WTC11 (cell line): Measurements from ENCODE around the gene EEF2K. TPM values are rescaled to one million over a fixed set of nuclear protein-coding genes. Genes with fewer than 3 reads are reported as not detected.

ENCODE experiments used
- ATAC-seq: fragments of 200-7000 bp; cut with Tn5 transposase; 2 replicates; pipeline ENCODE4 v1.10.0; 2021; ENCODE audit warnings: mild to moderate bottlenecking, moderate library complexity
- CTCF ChIA-PET: fragments of 300-600 bp; sonication (Branson Sonifier 250); formaldehyde crosslinking; loops from one replicate; lab custom pipeline; 2021; ENCODE audit warnings: antibody characterized with exemption; lab: Charles Lee
- POLR2A ChIA-PET: fragments of 350-600 bp; sonication (Branson Sonifier 250); formaldehyde crosslinking; loops from one replicate; lab custom pipeline; 2021; ENCODE audit warnings: antibody characterized with exemption; lab: Charles Lee
- DNase-seq: peaks from one replicate; pipeline ENCODE4 v3.0.0; 2021; ENCODE audit warnings: low spot score
- H3K27ac Mint-ChIP-seq: 2 replicates; pipeline ENCODE4 v1.8.0; 2021; ENCODE audit warnings: mixed read lengths
- H3K27me3 Mint-ChIP-seq: 2 replicates; pipeline ENCODE4 v1.8.0; 2021; ENCODE audit warnings: low read depth, mild to moderate bottlenecking, moderate library complexity, mixed read lengths
- H3K36me3 Mint-ChIP-seq: 2 replicates; pipeline ENCODE4 v1.8.0; 2021; ENCODE audit warnings: mixed read lengths
- H3K4me1 Mint-ChIP-seq: 2 replicates; pipeline ENCODE4 v1.8.0; 2022; ENCODE audit warnings: mixed read lengths
- H3K4me3 Mint-ChIP-seq: 2 replicates; pipeline ENCODE4 v1.8.0; 2021; ENCODE audit warnings: mild to moderate bottlenecking, moderate library complexity, mixed read lengths
- H3K9me3 Mint-ChIP-seq: 2 replicates; pipeline ENCODE4 v1.8.0; 2021; ENCODE audit warnings: mixed read lengths
- ATF6 ChIP-seq: sonication (generic); formaldehyde crosslinking; IDR thresholded peaks from 2 replicates; pipeline ENCODE4 v1.8.1; 2023; ENCODE audit warnings: mild to moderate bottlenecking, missing genetic modification reagents
- CREB1 ChIP-seq: sonication (generic); formaldehyde crosslinking; IDR thresholded peaks from 2 replicates; pipeline ENCODE4 v1.8.0; 2023; ENCODE audit warnings: mild to moderate bottlenecking, missing genetic modification reagents
- ELF4 ChIP-seq: sonication (generic); formaldehyde crosslinking; IDR thresholded peaks from 2 replicates; pipeline ENCODE4 v1.8.1; 2022; ENCODE audit warnings: low read depth, mild to moderate bottlenecking, moderate library complexity, missing genetic modification reagents
- GABPB1 ChIP-seq: sonication (generic); formaldehyde crosslinking; IDR thresholded peaks from 2 replicates; pipeline ENCODE4 v1.8.1; 2023; ENCODE audit warnings: mild to moderate bottlenecking, missing genetic modification reagents
- JUN ChIP-seq: sonication (generic); formaldehyde crosslinking; IDR thresholded peaks from 2 replicates; pipeline ENCODE4 v1.8.0; 2023; ENCODE audit warnings: mild to moderate bottlenecking, missing genetic modification reagents
- MXD4 ChIP-seq: fragments of 250-450 bp; sonication (Bioruptor Pico); IDR thresholded peaks from 2 replicates; pipeline ENCODE4 v1.8.0; 2021; ENCODE audit warnings: mild to moderate bottlenecking, moderate library complexity, borderline replicate concordance
- NR2C2 ChIP-seq: sonication (generic); formaldehyde crosslinking; IDR thresholded peaks from 2 replicates; pipeline ENCODE4 v1.8.0; 2022; ENCODE audit warnings: mild to moderate bottlenecking, missing genetic modification reagents
- OVOL2 ChIP-seq: fragments of 250-450 bp; sonication (Bioruptor Pico); IDR thresholded peaks from 2 replicates; pipeline ENCODE4 v1.9.0; 2021; ENCODE audit warnings: mild to moderate bottlenecking, borderline replicate concordance
- RELA ChIP-seq: sonication (generic); formaldehyde crosslinking; IDR thresholded peaks from 2 replicates; pipeline ENCODE4 v1.8.1; 2022; ENCODE audit warnings: missing genetic modification reagents, mild to moderate bottlenecking, borderline replicate concordance
- SOX15 ChIP-seq: fragments of 250-450 bp; sonication (Bioruptor Pico); IDR thresholded peaks from 2 replicates; pipeline ENCODE4 v1.9.0; 2021; ENCODE audit warnings: mild to moderate bottlenecking
- STAT6 ChIP-seq: sonication (generic); formaldehyde crosslinking; conservative IDR thresholded peaks from 2 replicates; pipeline ENCODE4 v1.8.1; 2023; ENCODE audit warnings: mild to moderate bottlenecking, low read depth, missing genetic modification reagents, moderate library complexity
- USF1 ChIP-seq: sonication (generic); formaldehyde crosslinking; IDR thresholded peaks from 2 replicates; pipeline ENCODE4 v1.8.0; 2022; ENCODE audit warnings: mild to moderate bottlenecking, missing genetic modification reagents
- ZBTB21 ChIP-seq: sonication (generic); formaldehyde crosslinking; IDR thresholded peaks from 2 replicates; pipeline ENCODE4 v1.8.1; 2023; ENCODE audit warnings: mild to moderate bottlenecking, missing genetic modification reagents, borderline replicate concordance
- ZNF121 ChIP-seq: sonication (generic); formaldehyde crosslinking; IDR thresholded peaks from 2 replicates; pipeline ENCODE4 v1.8.0; 2023; ENCODE audit warnings: missing genetic modification reagents
- ZNF138 ChIP-seq: sonication (generic); formaldehyde crosslinking; conservative IDR thresholded peaks from 2 replicates; pipeline ENCODE4 v1.8.1; 2022; ENCODE audit warnings: mild to moderate bottlenecking, moderate library complexity, missing genetic modification reagents
- ZNF281 ChIP-seq: sonication (generic); formaldehyde crosslinking; IDR thresholded peaks from 2 replicates; pipeline ENCODE4 v1.8.0; 2023; ENCODE audit warnings: mild to moderate bottlenecking, missing genetic modification reagents
- ZNF317 ChIP-seq: sonication (generic); formaldehyde crosslinking; IDR thresholded peaks from 2 replicates; pipeline ENCODE4 v1.8.1; 2023; ENCODE audit warnings: low read depth, mild to moderate bottlenecking, moderate library complexity, missing genetic modification reagents, borderline replicate concordance
- ZSCAN18 ChIP-seq: fragments of 250-450 bp; sonication (Bioruptor Pico); IDR thresholded peaks from 2 replicates; pipeline ENCODE4 v2.1.2; 2022; ENCODE audit warnings: mild to moderate bottlenecking, moderate library complexity
- total RNA-seq: library from RNA; stranded (reverse); gene quantifications from 3 replicates; pipeline ENCODE4 v1.2.3, GENCODE V29; 2021

The EEF2K gene
- total RNA-seq, 1 experiment from 2014 or later = 26.7 TPM

GRCh38 chr16:22262460-22262859, 56.4 kb downstream of the EEF2K start (continued):
- no peak for TF ChIP-seq ZNF281
- no peak for TF ChIP-seq JUN (CRISPR knock-in tag)
- TF ChIP-seq NR2C2 (CRISPR knock-in tag) = no peak
- no peak for TF ChIP-seq STAT6 (CRISPR knock-in tag)
- TF ChIP-seq USF1 (CRISPR knock-in tag) = no peak
- no peak for TF ChIP-seq ZBTB21 (CRISPR knock-in tag)
- no peak for TF ChIP-seq GABPB1 (CRISPR knock-in tag)

- TF ChIP-seq SOX15 (CRISPR knock-in tag) = no peak
- no peak for TF ChIP-seq ZNF317
- TF ChIP-seq ZSCAN18 (CRISPR knock-in tag) = no peak
- TF ChIP-seq RELA = no peak
- no peak for TF ChIP-seq STAT6 (CRISPR knock-in tag)
- no peak for TF ChIP-seq ELF4 (CRISPR knock-in tag)
- TF ChIP-seq ZNF138 (CRISPR knock-in tag) = no peak
- TF ChIP-seq ZNF121 (CRISPR knock-in tag) = no peak
- TF ChIP-seq CREB1 = no peak
- TF ChIP-seq MXD4 (CRISPR knock-in tag) = no peak
- TF ChIP-seq OVOL2 (CRISPR knock-in tag) = no peak
- no peak for TF ChIP-seq ATF6
- Mint-ChIP-seq H3K9me3 (peaks cover 7% of the 10 kb centered on the region; the same call in 1 of the 2 replicates), H3K36me3 (peaks cover 28% of the 10 kb centered on the region), H3K4me1 (no peaks in the 10 kb centered on the region), H3K4me3 (no peak overlapping the region), H3K27me3 (no peaks in the 10 kb centered on the region), H3K27ac (no peak overlapping the region; the same call in 1 of the 2 replicates)
- DNase-seq (no peak), ATAC-seq (no peak)
- CTCF ChIA-PET = interaction anchor here (1.0 to 1.6 kb wide), 2 partner anchors 36 to 42 kb away, joined by 6 to 7 read pairs; no protein-coding TSS in a partner anchor
- POLR2A ChIA-PET = interaction anchor here (0.7 kb wide), 1 partner anchor 74 kb away, joined by 4 read pairs; no protein-coding TSS in a partner anchor
Measured at GRCh38 chr16:22264786-22265185, 58.7 kb downstream of the EEF2K start.
